HG03175 (cell line): ENCODE measurements around the gene BCOR.

Source experiments
- ATAC-seq: cut with Tn5 transposase; IDR thresholded peaks from one replicate; pipeline ENCODE4 v1.9.1; 2021; ENCODE audit warnings: mild to moderate bottlenecking, moderate library complexity; ENCODE audit not compliant: unreplicated experiment

BCOR gene

GRCh38 chrX:40066700-40067099, 31.1 kb downstream of the BCOR start:
- no peak for ATAC-seq

- ATAC-seq = no peak
These were observed 32.3 kb downstream of the BCOR start for GRCh38 chrX:40065296-40066046.

- ATAC-seq = no peak
These were observed 33.6 kb downstream of the BCOR start for GRCh38 chrX:40064055-40064597.

GRCh38 chrX:40063555-40063954, 34.2 kb downstream of the BCOR start:
- no peak for ATAC-seq

- no peak for ATAC-seq
These were observed 35.1 kb downstream of the BCOR start for GRCh38 chrX:40062525-40063155.

GRCh38 chrX:40061871-40062524, 35.8 kb downstream of the BCOR start:
- ATAC-seq = no peak

GRCh38 chrX:40061005-40061404, 36.8 kb downstream of the BCOR start:
- no peak for ATAC-seq

- ATAC-seq = no peak
These were observed 37.4 kb downstream of the BCOR start for GRCh38 chrX:40060356-40060845.

- no peak for ATAC-seq
These were observed 39.0 kb downstream of the BCOR start for GRCh38 chrX:40058719-40059118.

GRCh38 chrX:40057405-40057804, 40.4 kb downstream of the BCOR start:
- no peak for ATAC-seq

GRCh38 chrX:40056420-40056819, 41.3 kb downstream of the BCOR start:
- ATAC-seq = no peak

- no peak for ATAC-seq
These were observed 42.3 kb downstream of the BCOR start for GRCh38 chrX:40055495-40055894.

- no peak for ATAC-seq
These were observed 43.0 kb downstream of the BCOR start for GRCh38 chrX:40054793-40055192.

- ATAC-seq = no peak
These were observed 47.2 kb downstream of the BCOR start for GRCh38 chrX:40050532-40050931.

GRCh38 chrX:40049084-40049641, 48.6 kb downstream of the BCOR start:
- ATAC-seq = no peak

GRCh38 chrX:40047485-40047884, 50.3 kb downstream of the BCOR start:
- ATAC-seq = no peak

GRCh38 chrX:40043895-40044294, 53.9 kb downstream of the BCOR start:
- ATAC-seq = no peak

GRCh38 chrX:40041915-40042314, 55.8 kb downstream of the BCOR start:
- ATAC-seq = no peak

GRCh38 chrX:40040686-40041461, 56.9 kb downstream of the BCOR start:
- no peak for ATAC-seq

GRCh38 chrX:40039887-40040286, 57.9 kb downstream of the BCOR start:
- ATAC-seq = no peak

GRCh38 chrX:40037367-40037766, 60.4 kb downstream of the BCOR start:
- ATAC-seq = no peak
